Neural cell (in vitro differentiated cells): ENCODE measurements around the gene SACS.

ENCODE experiments used
- EP300 ChIP-seq: fragments of 450-650 bp; conservative IDR thresholded peaks from 2 replicates; pipeline ENCODE4 v1.6.1; 2014; ENCODE audit warnings: antibody characterized with exemption, mild to moderate bottlenecking, moderate library complexity; ENCODE audit not compliant: poor library complexity, severe bottlenecking
- EZH2 ChIP-seq: fragments of 200-600, 300-800 bp; shearing (Covaris generic), sonication (generic); IDR thresholded peaks from 2 replicates; pipeline ENCODE4 v1.6.1; 2014; ENCODE audit warnings: antibody characterized with exemption, low read length, borderline replicate concordance, mild to moderate bottlenecking; ENCODE audit not compliant: insufficient read depth, poor library complexity, severe bottlenecking
- MXI1 ChIP-seq: fragments of 450-650 bp; conservative IDR thresholded peaks from 2 replicates; pipeline ENCODE4 v1.6.1; 2014; ENCODE audit warnings: antibody characterized with exemption, mild to moderate bottlenecking; ENCODE audit not compliant: poor library complexity, severe bottlenecking
- POLR2AphosphoS5 ChIP-seq: IDR thresholded peaks from 2 replicates; pipeline ENCODE4 v1.6.1; 2012
- RAD21 ChIP-seq: fragments of 450-650 bp; conservative IDR thresholded peaks from 2 replicates; pipeline ENCODE4 v1.6.1; 2014; ENCODE audit warnings: antibody characterized with exemption, mild to moderate bottlenecking, moderate library complexity
- REST ChIP-seq: IDR thresholded peaks from 2 replicates; pipeline ENCODE4 v1.6.1; 2012; ENCODE audit warnings: borderline replicate concordance
- SMC3 ChIP-seq: fragments of 450-650 bp; conservative IDR thresholded peaks from 2 replicates; pipeline ENCODE4 v1.6.1; 2014; ENCODE audit warnings: antibody characterized with exemption, mild to moderate bottlenecking, moderate library complexity; ENCODE audit not compliant: poor library complexity
- TAF1 ChIP-seq: IDR thresholded peaks from 2 replicates; pipeline ENCODE4 v1.6.1; 2012; ENCODE audit warnings: low read depth
- TF ChIP-seq, protein P1 (sequence below): fragments of 450-650 bp; IDR thresholded peaks from 2 replicates; pipeline ENCODE4 v1.5.1; 2014; ENCODE audit warnings: antibody characterized with exemption, mild to moderate bottlenecking, moderate library complexity; ENCODE audit not compliant: poor library complexity, severe bottlenecking

DNA sequence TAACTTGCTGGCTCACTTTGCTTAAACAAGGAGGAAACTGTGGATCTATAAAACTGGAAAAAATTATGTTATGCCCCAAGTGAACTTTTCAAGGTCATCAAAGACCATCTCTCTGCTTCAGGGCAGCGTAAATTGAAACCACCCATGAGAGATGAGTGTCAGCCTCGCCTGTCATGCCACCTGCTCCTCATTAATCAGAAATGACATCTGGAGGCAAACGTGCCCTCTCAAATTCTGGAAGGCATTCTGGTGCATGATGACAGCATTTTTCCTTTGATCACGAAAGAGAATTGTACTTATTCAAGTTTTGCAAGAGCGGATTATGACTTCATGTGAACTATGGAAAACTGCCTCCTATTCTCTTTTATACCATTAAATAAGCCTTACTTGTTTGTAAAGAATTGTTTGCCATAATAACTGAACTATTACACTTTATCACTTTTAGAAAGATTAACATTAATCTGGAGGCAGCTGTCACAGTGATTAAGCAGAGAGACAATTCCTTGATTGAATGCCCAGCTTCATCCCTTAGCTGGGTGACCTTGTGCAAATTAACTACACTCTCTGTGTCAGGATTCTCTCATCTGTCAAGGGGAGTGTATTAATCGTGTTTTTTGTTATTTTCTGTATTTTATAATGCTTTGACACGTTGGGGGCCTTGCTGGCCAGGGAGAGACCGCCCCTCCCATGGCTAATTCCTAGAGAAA lies 17.0 kb upstream of the SACS start:
- TF ChIP-seq, protein P1, sequence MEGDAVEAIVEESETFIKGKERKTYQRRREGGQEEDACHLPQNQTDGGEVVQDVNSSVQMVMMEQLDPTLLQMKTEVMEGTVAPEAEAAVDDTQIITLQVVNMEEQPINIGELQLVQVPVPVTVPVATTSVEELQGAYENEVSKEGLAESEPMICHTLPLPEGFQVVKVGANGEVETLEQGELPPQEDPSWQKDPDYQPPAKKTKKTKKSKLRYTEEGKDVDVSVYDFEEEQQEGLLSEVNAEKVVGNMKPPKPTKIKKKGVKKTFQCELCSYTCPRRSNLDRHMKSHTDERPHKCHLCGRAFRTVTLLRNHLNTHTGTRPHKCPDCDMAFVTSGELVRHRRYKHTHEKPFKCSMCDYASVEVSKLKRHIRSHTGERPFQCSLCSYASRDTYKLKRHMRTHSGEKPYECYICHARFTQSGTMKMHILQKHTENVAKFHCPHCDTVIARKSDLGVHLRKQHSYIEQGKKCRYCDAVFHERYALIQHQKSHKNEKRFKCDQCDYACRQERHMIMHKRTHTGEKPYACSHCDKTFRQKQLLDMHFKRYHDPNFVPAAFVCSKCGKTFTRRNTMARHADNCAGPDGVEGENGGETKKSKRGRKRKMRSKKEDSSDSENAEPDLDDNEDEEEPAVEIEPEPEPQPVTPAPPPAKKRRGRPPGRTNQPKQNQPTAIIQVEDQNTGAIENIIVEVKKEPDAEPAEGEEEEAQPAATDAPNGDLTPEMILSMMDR = no peak
- TF ChIP-seq REST (no peak), RAD21 (no peak), EP300 (no peak), EZH2 (no peak), POLR2AphosphoS5 (no peak), MXI1 (no peak), TAF1 (no peak), SMC3 (no peak)
